Astrocyte (in vitro differentiated cells and primary cell): ENCODE data around the gene MCRS1. TPM values are rescaled to one million over a fixed set of nuclear protein-coding genes. Genes with fewer than 3 reads are reported as not detected.

Experiments
- DNase-seq: peaks from one replicate; pipeline ENCODE4 v3.0.0-alpha.2; 2010; ENCODE audit warnings: low read depth
- FAIRE-seq: peaks from 2 replicates; lab custom pipeline; 2011; peaks lifted over from hg19 to GRCh38; lab: Jason Lieb, UNC
- H2AFZ ChIP-seq: 2 replicates; pipeline ENCODE4 v1.6.0; 2012; ENCODE audit warnings: low read depth, low read length, inconsistent platforms
- H3K27ac ChIP-seq: 2 replicates; pipeline ENCODE4 v1.5.1; 2011; ENCODE audit warnings: low read depth, low read length, inconsistent platforms
- H3K27me3 ChIP-seq: 2 replicates; pipeline ENCODE4 v1.6.0; 2011; ENCODE audit warnings: low read length, inconsistent platforms; ENCODE audit not compliant: insufficient read depth
- H3K36me3 ChIP-seq: 2 replicates; pipeline ENCODE4 v1.5.1; 2011; ENCODE audit warnings: low read length, inconsistent platforms; ENCODE audit not compliant: insufficient read depth
- H3K4me1 ChIP-seq: 2 replicates; pipeline ENCODE4 v1.5.1; 2011; ENCODE audit warnings: low read length, inconsistent platforms; ENCODE audit not compliant: insufficient read depth
- H3K4me2 ChIP-seq: 2 replicates; pipeline ENCODE4 v1.6.0; 2012; ENCODE audit warnings: low read length, inconsistent platforms
- H3K4me3 ChIP-seq: 2 replicates; pipeline ENCODE4 v1.5.1; 2011; ENCODE audit warnings: low read depth, mild to moderate bottlenecking, low read length, inconsistent platforms; ENCODE audit not compliant: insufficient read depth
- H3K79me2 ChIP-seq: 2 replicates; pipeline ENCODE4 v1.6.0; 2012; ENCODE audit warnings: mild to moderate bottlenecking, low read length, inconsistent platforms; ENCODE audit not compliant: insufficient read depth
- H3K9ac ChIP-seq: 2 replicates; pipeline ENCODE4 v1.6.0; 2012; ENCODE audit warnings: mild to moderate bottlenecking, low read length, inconsistent platforms
- H3K9me3 ChIP-seq: 2 replicates; pipeline ENCODE4 v1.5.1; 2012; ENCODE audit warnings: low read depth, mild to moderate bottlenecking, low read length, inconsistent platforms; ENCODE audit not compliant: insufficient read depth
- H4K20me1 ChIP-seq: 2 replicates; pipeline ENCODE4 v1.6.0; 2012; ENCODE audit warnings: low read length, inconsistent platforms; ENCODE audit not compliant: insufficient read depth
- H3K27ac Mint-ChIP-seq: one replicate; pipeline ENCODE4 v1.8.0; 2021; ENCODE audit warnings: mild to moderate bottlenecking, mixed read lengths; ENCODE audit not compliant: unreplicated experiment
- H3K27me3 Mint-ChIP-seq: one replicate; pipeline ENCODE4 v1.8.0; 2021; ENCODE audit warnings: low read depth, mixed read lengths; ENCODE audit not compliant: unreplicated experiment
- H3K36me3 Mint-ChIP-seq: one replicate; pipeline ENCODE4 v1.8.0; 2021; ENCODE audit warnings: low read depth, mixed read lengths; ENCODE audit not compliant: unreplicated experiment
- H3K4me1 Mint-ChIP-seq: one replicate; pipeline ENCODE4 v1.8.0; 2021; ENCODE audit warnings: low read depth, mixed read lengths; ENCODE audit not compliant: unreplicated experiment
- H3K4me3 Mint-ChIP-seq: one replicate; pipeline ENCODE4 v1.8.0; 2021; ENCODE audit warnings: mild to moderate bottlenecking, moderate library complexity, mixed read lengths; ENCODE audit not compliant: unreplicated experiment
- H3K9me3 Mint-ChIP-seq: one replicate; pipeline ENCODE4 v1.8.0; 2021; ENCODE audit warnings: mild to moderate bottlenecking, mixed read lengths; ENCODE audit not compliant: unreplicated experiment
- EZH2 ChIP-seq: IDR thresholded peaks from 2 replicates; pipeline ENCODE4 v1.6.1; 2012; ENCODE audit warnings: mild to moderate bottlenecking, low read length, inconsistent platforms; ENCODE audit not compliant: insufficient read depth
- total RNA-seq: library from RNA; stranded (reverse); gene quantifications from 2 replicates; pipeline ENCODE4 v1.2.1, GENCODE V29; 2021
- TF ChIP-seq, protein P1 (sequence below): IDR thresholded peaks from 2 replicates; pipeline ENCODE4 v1.5.1; 2011; ENCODE audit warnings: low read depth, mild to moderate bottlenecking, inconsistent platforms, low read length, moderate library complexity; ENCODE audit not compliant: insufficient read depth

Gene MCRS1
- total RNA-seq, 1 donor from 2014 or later, result 45.2 TPM

DNA sequence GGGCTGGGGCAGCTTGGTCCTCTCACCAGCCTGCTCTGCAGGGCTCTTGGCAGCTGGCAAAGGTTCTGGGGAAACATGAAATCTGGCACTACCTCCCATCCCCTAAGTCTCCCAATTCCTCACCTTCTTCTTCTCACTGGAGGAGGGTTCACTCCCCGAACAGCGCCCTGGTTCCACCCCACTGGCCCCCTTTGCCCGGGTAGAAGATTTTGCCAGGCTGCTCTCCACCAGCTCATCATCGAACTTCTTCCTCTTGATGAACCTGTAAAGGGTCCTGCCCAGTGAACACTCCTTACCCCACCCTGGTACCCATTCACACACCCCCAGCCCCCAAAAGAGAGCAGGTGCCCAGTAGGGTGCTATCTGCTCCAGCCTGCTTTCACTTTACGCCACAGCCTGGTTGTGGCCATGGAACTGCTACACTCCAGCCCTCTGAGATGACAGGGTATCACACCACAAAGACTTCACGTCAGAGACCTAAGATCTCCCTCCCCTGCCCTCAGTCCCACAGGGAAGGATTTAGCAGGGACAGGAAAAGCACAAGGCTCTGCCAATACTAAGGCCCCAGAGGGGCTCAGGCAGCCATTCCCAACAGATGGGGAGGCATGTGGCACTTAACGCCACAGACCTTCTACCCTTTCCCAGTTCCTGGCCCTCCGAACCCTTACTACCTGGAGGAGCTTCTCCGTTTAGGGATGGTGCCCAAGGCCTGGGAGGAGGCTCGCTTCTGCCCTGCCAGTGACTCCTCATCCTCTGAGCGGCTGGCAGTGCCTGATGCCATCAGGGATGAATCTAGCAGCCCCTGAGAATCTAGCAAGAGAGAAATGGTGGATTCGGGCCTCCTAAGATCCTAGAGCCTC lies 2.3 kb downstream of the MCRS1 start:
- no peaks in the 10 kb centered on the region for H3K9me3 Mint-ChIP-seq
- TF ChIP-seq, protein P1, sequence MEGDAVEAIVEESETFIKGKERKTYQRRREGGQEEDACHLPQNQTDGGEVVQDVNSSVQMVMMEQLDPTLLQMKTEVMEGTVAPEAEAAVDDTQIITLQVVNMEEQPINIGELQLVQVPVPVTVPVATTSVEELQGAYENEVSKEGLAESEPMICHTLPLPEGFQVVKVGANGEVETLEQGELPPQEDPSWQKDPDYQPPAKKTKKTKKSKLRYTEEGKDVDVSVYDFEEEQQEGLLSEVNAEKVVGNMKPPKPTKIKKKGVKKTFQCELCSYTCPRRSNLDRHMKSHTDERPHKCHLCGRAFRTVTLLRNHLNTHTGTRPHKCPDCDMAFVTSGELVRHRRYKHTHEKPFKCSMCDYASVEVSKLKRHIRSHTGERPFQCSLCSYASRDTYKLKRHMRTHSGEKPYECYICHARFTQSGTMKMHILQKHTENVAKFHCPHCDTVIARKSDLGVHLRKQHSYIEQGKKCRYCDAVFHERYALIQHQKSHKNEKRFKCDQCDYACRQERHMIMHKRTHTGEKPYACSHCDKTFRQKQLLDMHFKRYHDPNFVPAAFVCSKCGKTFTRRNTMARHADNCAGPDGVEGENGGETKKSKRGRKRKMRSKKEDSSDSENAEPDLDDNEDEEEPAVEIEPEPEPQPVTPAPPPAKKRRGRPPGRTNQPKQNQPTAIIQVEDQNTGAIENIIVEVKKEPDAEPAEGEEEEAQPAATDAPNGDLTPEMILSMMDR, result no peak
- TF ChIP-seq EZH2, result no peak
- DNase-seq (no peak), FAIRE-seq (no peak)
- H3K4me3 Mint-ChIP-seq, result peak overlapping the region; percentile 60
- Histone ChIP-seq H3K27me3 (no peaks in the 10 kb centered on the region), H3K27ac (no peak overlapping the region), H3K4me1 (peaks cover 7% of the 10 kb centered on the region), H3K9me3 (no peaks in the 10 kb centered on the region), H3K36me3 (peaks cover 15% of the 10 kb centered on the region), H3K9ac (no peak overlapping the region), H4K20me1 (peaks cover 3% of the 10 kb centered on the region), H3K79me2 (peaks cover 48% of the 10 kb centered on the region), H3K4me2 (no peak overlapping the region), H2AFZ (no peak overlapping the region), H3K4me3 (no peak overlapping the region)
- no peaks in the 10 kb centered on the region for H3K27me3 Mint-ChIP-seq
- H3K4me1 Mint-ChIP-seq, result peaks cover 9% of the 10 kb centered on the region
- H3K27ac Mint-ChIP-seq, result peak overlapping the region; percentile 66
- H3K36me3 Mint-ChIP-seq, result peaks cover 12% of the 10 kb centered on the region

DNA sequence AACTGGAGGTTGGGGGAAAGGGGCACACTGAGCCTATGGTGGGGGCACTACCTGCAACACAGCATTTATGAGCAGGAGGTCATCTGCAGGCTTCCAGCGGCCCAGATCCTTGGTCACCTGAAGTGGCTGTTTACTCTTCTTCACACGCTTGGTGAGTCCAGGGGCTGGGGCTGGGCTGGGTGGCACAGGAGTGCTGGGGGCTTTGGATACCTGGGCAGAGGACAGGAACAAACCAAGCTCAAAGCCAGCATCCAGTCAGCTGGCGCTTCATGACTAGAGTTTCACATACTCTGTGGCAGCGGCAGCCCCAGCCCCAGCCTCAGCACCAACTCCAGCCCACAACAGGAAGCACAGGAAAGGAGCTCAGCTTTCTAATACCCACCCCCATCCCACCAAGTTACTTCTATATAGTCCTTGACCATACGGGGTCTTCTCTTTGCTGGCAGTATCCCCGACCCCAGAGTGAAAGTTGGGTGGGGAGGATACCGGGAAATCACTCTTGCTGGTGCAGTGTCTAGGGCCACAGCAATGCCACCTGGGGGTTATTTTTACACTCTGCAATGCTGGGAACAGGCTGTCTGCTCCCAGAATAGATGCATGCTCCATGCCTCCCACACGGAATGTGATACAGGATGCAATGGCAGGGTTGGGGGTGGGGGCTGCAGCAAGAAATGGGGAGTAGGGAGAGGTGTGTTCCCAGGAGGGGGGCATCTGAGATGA lies 3.1 kb downstream of the MCRS1 start:
- H3K36me3 ChIP-seq, result peaks cover 16% of the 10 kb centered on the region
- peaks cover 7% of the 10 kb centered on the region for H3K4me1 ChIP-seq

More for the DNA sequence above, 3.1 kb downstream of the MCRS1 start:
- Histone ChIP-seq H3K4me2 (no peak overlapping the region), H3K27me3 (no peaks in the 10 kb centered on the region), H3K27ac (no peak overlapping the region), H3K79me2 (peaks cover 44% of the 10 kb centered on the region), H3K4me3 (no peak overlapping the region), H3K9ac (no peak overlapping the region), H3K9me3 (no peaks in the 10 kb centered on the region), H4K20me1 (peaks cover 3% of the 10 kb centered on the region), H2AFZ (no peak overlapping the region)
- peaks cover 15% of the 10 kb centered on the region for H3K36me3 Mint-ChIP-seq
- H3K27me3 Mint-ChIP-seq, result no peaks in the 10 kb centered on the region
- no peak overlapping the region for H3K27ac Mint-ChIP-seq
- H3K9me3 Mint-ChIP-seq, result no peaks in the 10 kb centered on the region
- FAIRE-seq (no peak), DNase-seq (no peak)
- no peak for TF ChIP-seq EZH2
- TF ChIP-seq, protein P1, result no peak
- H3K4me3 Mint-ChIP-seq, result no peak overlapping the region
- H3K4me1 Mint-ChIP-seq, result peaks cover 9% of the 10 kb centered on the region
